Natural killer cell (primary cell): ENCODE results near the gene TMEM129. TPM values are rescaled to one million over a fixed set of nuclear protein-coding genes. Genes with fewer than 3 reads are reported as not detected.
A peak's percentile ranks its signal among the peaks of the same experiment; 100 is the strongest.

ENCODE experiments used
- ATAC-seq, 3 donors: fragments of 150-1000 bp in 2 of 3; fragments of 200-7000 bp in 1 of 3; cut with Tn5 transposase; 1 replicate in 1 of 3; 2 replicates in 2 of 3; pipeline ENCODE4 v1.10.0; 2021; ENCODE audit warnings: mild to moderate bottlenecking in 2 of 3, moderate library complexity in 2 of 3
- DNase-seq, 2 donors: peaks; one replicate each; pipeline versions ENCODE4 v3.0.0 to v3.0.0-alpha.2; 2013 to 2021; ENCODE audit warnings: mixed read lengths in 1 of 2
- H3K27ac ChIP-seq: one replicate; pipeline ENCODE4 v1.5.1; 2013; ENCODE audit warnings: mild to moderate bottlenecking, low read length
- H3K27me3 ChIP-seq: one replicate; pipeline ENCODE4 v1.6.1; 2013; ENCODE audit warnings: low read length; ENCODE audit not compliant: control insufficient read depth, insufficient read depth
- H3K36me3 ChIP-seq: one replicate; pipeline ENCODE4 v1.6.1; 2013; ENCODE audit warnings: low read length; ENCODE audit not compliant: control insufficient read depth, insufficient read depth
- H3K4me1 ChIP-seq: one replicate; pipeline ENCODE4 v1.6.1; 2013; ENCODE audit warnings: low read length; ENCODE audit not compliant: control insufficient read depth, insufficient read depth
- H3K4me3 ChIP-seq: one replicate; pipeline ENCODE4 v1.5.1; 2013; ENCODE audit warnings: low read length
- H3K9me3 ChIP-seq: one replicate; pipeline ENCODE4 v1.6.1; 2013; ENCODE audit warnings: low read length; ENCODE audit not compliant: control insufficient read depth, insufficient read depth
- H3K27ac Mint-ChIP-seq, 2 donors: one replicate each; pipeline ENCODE4 v1.8.0; 2022; ENCODE audit warnings: mild to moderate bottlenecking in 2 of 2, mixed read lengths in 2 of 2, moderate library complexity in 1 of 2
- H3K27me3 Mint-ChIP-seq, 2 donors: one replicate each; pipeline ENCODE4 v1.8.0; 2022; ENCODE audit warnings: low read depth in 2 of 2, mixed read lengths in 2 of 2
- H3K36me3 Mint-ChIP-seq: one replicate; pipeline ENCODE4 v1.8.0; 2022; ENCODE audit warnings: mixed read lengths
- H3K4me1 Mint-ChIP-seq, 2 donors: one replicate each; pipeline ENCODE4 v1.8.0; 2022; ENCODE audit warnings: mixed read lengths in 2 of 2
- H3K4me3 Mint-ChIP-seq: one replicate; pipeline ENCODE4 v1.8.0; 2022; ENCODE audit warnings: mild to moderate bottlenecking, moderate library complexity, mixed read lengths
- H3K9me3 Mint-ChIP-seq, 2 donors: one replicate each; pipeline ENCODE4 v1.8.0; 2022; ENCODE audit warnings: mixed read lengths in 2 of 2
- WGBS: methylation state at CpG from one replicate; pipeline ENCODE4 v1.1.7; 2013; ENCODE audit warnings: missing lambda C conversion rate; ENCODE audit not compliant: insufficient coverage; 5-methylcytosine and 5-hydroxymethylcytosine counted together
- intact Hi-C: fragments of 100-400 bp; cut with micrococcal nuclease; formaldehyde crosslinking; loops from one replicate; pipeline ENCODE4 v1.14.2; 2022
- total RNA-seq, 4 donors: library from RNA; stranded (reverse); fragments of 120-200 nt in 1 of 4; gene quantifications; one replicate each; pipeline versions ENCODE4 v1.2.3 to v1.2.4, GENCODE V29; 2013 to 2022
- TF ChIP-seq, protein P1 (sequence below): fragments of 200-600 bp; IDR thresholded peaks from one replicate; pipeline ENCODE4 v1.8.0; 2022; ENCODE audit warnings: antibody characterized with exemption

Gene TMEM129
- total RNA-seq, 3 donors from 2014 or later (not counting 1 experiment from before 2014, with no cell fraction given) = 18.2 to 26.9 (median 20.8) TPM

DNA sequence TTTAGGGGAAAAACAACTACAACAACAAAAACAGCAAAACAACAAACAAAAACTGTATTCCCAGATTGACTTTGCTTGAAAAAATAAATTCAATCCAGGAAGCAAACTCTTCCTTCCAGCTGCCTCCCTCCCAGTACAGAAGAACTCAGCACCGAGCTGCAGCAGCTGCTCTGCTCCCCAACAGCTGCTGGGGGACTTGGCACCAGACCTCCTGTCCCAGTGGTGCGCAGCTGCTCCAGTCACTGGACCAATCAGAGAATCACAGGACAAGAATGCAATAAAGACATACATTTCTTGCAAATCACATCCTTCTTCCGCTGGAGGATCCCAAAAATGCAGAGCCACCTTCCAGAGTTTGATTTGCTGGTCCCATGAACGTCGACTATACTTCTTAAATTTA is 25.2 kb downstream of the TMEM129 start:
- no peak overlapping the region for H3K4me3 Mint-ChIP-seq
- no peaks in the 10 kb centered on the region for H3K9me3 ChIP-seq
- TF ChIP-seq, protein P1, sequence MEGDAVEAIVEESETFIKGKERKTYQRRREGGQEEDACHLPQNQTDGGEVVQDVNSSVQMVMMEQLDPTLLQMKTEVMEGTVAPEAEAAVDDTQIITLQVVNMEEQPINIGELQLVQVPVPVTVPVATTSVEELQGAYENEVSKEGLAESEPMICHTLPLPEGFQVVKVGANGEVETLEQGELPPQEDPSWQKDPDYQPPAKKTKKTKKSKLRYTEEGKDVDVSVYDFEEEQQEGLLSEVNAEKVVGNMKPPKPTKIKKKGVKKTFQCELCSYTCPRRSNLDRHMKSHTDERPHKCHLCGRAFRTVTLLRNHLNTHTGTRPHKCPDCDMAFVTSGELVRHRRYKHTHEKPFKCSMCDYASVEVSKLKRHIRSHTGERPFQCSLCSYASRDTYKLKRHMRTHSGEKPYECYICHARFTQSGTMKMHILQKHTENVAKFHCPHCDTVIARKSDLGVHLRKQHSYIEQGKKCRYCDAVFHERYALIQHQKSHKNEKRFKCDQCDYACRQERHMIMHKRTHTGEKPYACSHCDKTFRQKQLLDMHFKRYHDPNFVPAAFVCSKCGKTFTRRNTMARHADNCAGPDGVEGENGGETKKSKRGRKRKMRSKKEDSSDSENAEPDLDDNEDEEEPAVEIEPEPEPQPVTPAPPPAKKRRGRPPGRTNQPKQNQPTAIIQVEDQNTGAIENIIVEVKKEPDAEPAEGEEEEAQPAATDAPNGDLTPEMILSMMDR = no peak
- H3K36me3 ChIP-seq = peaks cover 60% of the 10 kb centered on the region
- intact Hi-C loops = no loop called here
- H3K27ac Mint-ChIP-seq = no peak overlapping the region
- no peaks in the 10 kb centered on the region for H3K9me3 Mint-ChIP-seq
- no peaks in the 10 kb centered on the region for H3K27me3 ChIP-seq
- H3K36me3 Mint-ChIP-seq = no peaks in the 10 kb centered on the region
- DNase-seq (no peak), ATAC-seq (no peak)
- H3K4me3 ChIP-seq = no peak overlapping the region
- no peaks in the 10 kb centered on the region for H3K4me1 ChIP-seq
- no peaks in the 10 kb centered on the region for H3K27me3 Mint-ChIP-seq
- no peaks in the 10 kb centered on the region for H3K4me1 Mint-ChIP-seq
- H3K27ac ChIP-seq = no peak overlapping the region
- 96% methylated on average over 3 of the region's 5 CpGs for WGBS

DNA sequence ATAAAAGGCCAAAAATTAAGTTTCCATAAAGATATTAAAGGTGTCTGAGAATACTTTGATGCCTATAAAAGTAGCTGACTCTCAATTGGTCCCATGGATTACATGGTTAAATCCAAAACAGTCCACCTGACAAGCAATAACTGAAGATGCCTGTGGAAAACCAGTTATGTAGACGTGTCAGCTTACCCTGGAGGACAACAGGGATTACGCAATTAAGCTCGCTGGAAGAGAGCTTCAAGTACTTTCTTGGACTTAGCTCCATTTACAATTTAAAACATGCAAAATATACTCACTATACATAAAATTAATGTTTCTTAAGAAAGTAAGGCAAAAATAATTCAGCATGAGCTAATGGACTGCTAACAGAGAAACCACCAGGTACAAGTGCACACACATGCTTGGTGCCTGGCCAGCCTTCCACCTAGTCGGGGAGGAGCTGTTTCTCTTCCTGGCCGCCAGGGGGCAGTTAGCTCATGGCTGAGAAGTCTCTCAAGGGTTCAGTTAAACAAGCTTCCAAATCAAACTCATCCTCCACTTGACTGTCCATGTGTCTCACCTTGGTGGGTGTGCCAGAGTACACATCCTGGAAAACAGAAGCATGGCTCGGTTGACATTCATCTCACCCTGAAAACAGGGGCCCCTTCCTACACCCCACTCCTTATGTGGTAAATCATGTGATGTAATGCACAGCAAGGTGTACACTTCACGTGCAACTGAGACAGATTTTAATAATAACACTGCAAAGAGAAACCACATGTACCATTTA is 27.8 kb downstream of the TMEM129 start:
- DNase-seq = peak; percentile 68 to 92
- H3K27me3 Mint-ChIP-seq = no peaks in the 10 kb centered on the region

DNA sequence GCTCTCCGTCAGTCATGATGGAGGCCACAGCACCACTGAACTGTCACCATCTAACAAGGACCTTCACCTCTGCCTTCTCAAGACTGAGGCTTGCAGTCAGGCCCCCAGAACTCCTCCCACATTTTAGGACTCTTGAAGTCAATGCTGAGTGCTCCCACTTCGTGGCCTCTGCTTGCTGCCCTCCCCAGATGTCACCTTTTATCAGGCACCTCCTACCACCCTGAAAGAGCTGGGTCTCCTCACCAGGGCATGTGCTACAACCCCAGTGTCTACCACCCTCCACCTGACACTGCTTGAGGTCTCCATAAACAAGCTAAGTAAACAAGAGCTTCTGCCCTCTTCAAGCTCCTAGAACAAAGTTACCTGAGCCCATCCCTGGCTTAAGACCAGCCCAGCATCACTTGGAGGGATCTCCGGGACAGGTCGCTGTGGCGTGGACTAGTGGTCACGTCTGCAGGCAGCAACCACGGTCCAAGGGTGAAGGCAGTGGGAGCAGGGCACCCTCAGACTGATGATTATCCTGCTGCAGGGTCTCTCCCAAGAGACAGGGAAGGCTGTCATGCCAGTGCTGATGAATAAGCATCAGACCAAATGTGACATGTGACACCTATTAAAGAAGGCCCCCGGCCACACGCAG is 29.3 kb downstream of the TMEM129 start:
- H3K27ac Mint-ChIP-seq = no peak overlapping the region
- ATAC-seq (no peak), DNase-seq (no peak)
- Histone ChIP-seq H3K36me3 (peaks cover 42% of the 10 kb centered on the region), H3K27ac (no peak overlapping the region), H3K27me3 (no peaks in the 10 kb centered on the region), H3K9me3 (no peaks in the 10 kb centered on the region), H3K4me3 (no peak overlapping the region), H3K4me1 (no peaks in the 10 kb centered on the region)
- no peak overlapping the region for H3K4me3 Mint-ChIP-seq
- no peaks in the 10 kb centered on the region for H3K27me3 Mint-ChIP-seq
- 98% methylated on average over 9 of the region's 9 CpGs for WGBS
- intact Hi-C loops = no loop called here
- no peaks in the 10 kb centered on the region for H3K9me3 Mint-ChIP-seq
- H3K4me1 Mint-ChIP-seq = no peaks in the 10 kb centered on the region
- no peaks in the 10 kb centered on the region for H3K36me3 Mint-ChIP-seq
- TF ChIP-seq, protein P1 = no peak

More for the DNA sequence above, 27.8 kb downstream of the TMEM129 start:
- intact Hi-C loops = loop anchor here (1.0 kb wide), 1 partner anchor 33 kb away; no protein-coding TSS in a partner anchor
- no peak overlapping the region for H3K4me3 Mint-ChIP-seq
- peaks cover 48% of the 10 kb centered on the region for H3K36me3 ChIP-seq
- H3K4me3 ChIP-seq = no peak overlapping the region
- TF ChIP-seq, protein P1 = peak; percentile 86
- no peak overlapping the region for H3K27ac Mint-ChIP-seq
- no peaks in the 10 kb centered on the region for H3K9me3 Mint-ChIP-seq
- H3K4me1 ChIP-seq = no peaks in the 10 kb centered on the region
- no peaks in the 10 kb centered on the region for H3K4me1 Mint-ChIP-seq
- H3K27ac ChIP-seq = no peak overlapping the region
- H3K36me3 Mint-ChIP-seq = no peaks in the 10 kb centered on the region
- no peaks in the 10 kb centered on the region for H3K9me3 ChIP-seq
- peak; percentile 92 to 99 (median 95) for ATAC-seq
- 53% methylated on average over 7 of the region's 7 CpGs for WGBS
- no peaks in the 10 kb centered on the region for H3K27me3 ChIP-seq
